H1 (cell line): ENCODE results near the gene SCUBE2. TPM values are rescaled to one million over a fixed set of nuclear protein-coding genes. Genes with fewer than 3 reads are reported as not detected.

ENCODE experiments used
- EP300 ChIP-seq, 2 experiments: IDR thresholded peaks; 1 replicate in 1 of 2; 2 replicates in 1 of 2; pipeline ENCODE4 v1.6.1; 2011 to 2012; ENCODE audit warnings: low read depth in 2 of 2, low read length in 2 of 2, mild to moderate bottlenecking in 2 of 2, borderline replicate concordance in 1 of 2, inconsistent platforms in 1 of 2, moderate library complexity in 1 of 2
- JUN ChIP-seq: IDR thresholded peaks from 2 replicates; pipeline ENCODE4 v1.6.1; 2011; ENCODE audit warnings: low read depth, mild to moderate bottlenecking, improper control_type of control experiment, low read length
- TAF1 ChIP-seq: IDR thresholded peaks from 2 replicates; pipeline ENCODE4 v1.6.1; 2011; ENCODE audit warnings: mild to moderate bottlenecking, low read depth, low read length
- polyA plus RNA-seq, 7 experiments: library from polyadenylated mRNA; depleted of rRNA in 3 of 7; stranded (reverse) in 5 of 7; unstranded in 2 of 7; fragments of >200 nt in 5 of 7; fragments of 200-250 nt in 2 of 7; gene quantifications; 1 replicate in 5 of 7; 2 replicates in 1 of 7; 4 replicates in 1 of 7; pipeline versions ENCODE4 v1.2.1 to v1.2.3, GENCODE V29; 2011 to 2013; ENCODE audit warnings: missing spikeins in 2 of 7, mixed read lengths in 2 of 7
- total RNA-seq: library from RNA; stranded (reverse); fragmentation: NEBNext Ultra II Directional; extraction: Animal tissue kit (Norgen Biotek cat#: 25700); gene quantifications from 2 replicates; pipeline ENCODE4 v1.2.1, GENCODE V29; 2021

The SCUBE2 gene
- total and polyA plus RNA-seq, 2 of the 8 experiments (the other 6 are each of a cell fraction or from before 2014, with no cell fraction given), result 0.29 to 1.2 TPM

DNA sequence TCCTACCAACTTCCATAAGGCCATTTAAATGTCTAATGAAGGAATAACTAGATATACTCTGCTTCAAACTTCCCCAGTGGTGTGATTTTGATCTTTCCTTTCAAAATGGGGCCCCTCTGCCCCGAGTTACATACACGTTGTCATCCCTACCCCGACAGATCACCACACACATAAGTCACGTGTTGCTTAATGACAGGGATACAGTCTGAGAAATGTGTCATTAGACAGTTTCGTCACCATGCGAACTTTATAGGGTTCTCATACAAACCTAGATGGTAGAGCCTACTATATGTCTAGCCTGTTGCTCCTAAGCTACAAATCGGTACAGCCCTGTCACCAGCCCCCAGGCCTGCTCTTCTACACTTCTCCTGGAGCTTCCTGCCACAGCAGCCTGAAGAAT is 49.8 kb upstream of the SCUBE2 start (continued):
- TF ChIP-seq JUN (no peak), TAF1 (no peak), EP300 (IDR thresholded peaks at IDR 0.05; ENCODE audit: borderline replicate concordance in 1 of 2, low read depth in 2 of 2, low read length in 2 of 2) (no peak)
